Effector CD4-positive, alpha-beta T cell (primary cell): ENCODE measurements around the gene ITGB4.

ENCODE experiments used
- DNase-seq: peaks from one replicate; pipeline ENCODE4 v3.0.0-alpha.2; 2020

Gene ITGB4

DNA sequence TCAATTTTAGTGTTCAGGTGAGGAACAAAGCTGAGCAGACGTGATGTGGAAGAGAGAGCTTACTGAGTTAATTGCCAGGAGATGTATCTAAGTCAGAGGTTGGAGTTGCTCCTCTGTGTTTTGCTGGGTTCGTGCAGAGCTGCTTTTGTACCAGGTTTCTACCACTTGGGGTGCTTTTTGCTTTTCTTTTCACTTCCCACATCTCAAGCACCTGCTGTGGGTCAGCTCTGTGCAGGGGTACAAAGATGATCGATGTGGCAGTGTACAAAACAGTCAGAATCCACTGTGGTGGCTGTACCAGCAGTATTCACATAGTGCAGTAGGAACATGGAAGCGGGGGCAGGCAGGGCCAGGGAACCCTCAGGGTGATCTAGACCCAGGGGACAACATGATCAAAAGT, 78.1 kb downstream of the ITGB4 start:
- DNase-seq = no peak

DNA sequence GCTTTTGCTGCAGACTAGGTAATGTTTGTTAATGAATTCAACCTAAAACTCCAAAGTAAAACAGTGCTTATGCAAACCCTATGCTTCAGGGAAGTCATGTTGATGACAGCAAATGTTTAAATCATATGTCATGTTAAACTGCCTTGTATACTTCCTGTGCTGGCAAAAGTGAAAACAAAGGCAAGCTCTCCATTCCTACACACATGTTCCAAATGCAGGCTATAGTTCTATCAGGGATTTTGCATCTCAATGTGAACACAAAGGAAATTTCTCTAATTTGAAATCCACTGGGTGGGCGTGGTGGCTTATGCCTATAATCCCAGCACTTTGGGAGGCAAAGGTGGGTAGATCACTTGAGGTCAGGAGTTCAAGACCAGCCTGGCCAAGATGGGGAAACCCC, 82.6 kb downstream of the ITGB4 start:
- no peak for DNase-seq

DNA sequence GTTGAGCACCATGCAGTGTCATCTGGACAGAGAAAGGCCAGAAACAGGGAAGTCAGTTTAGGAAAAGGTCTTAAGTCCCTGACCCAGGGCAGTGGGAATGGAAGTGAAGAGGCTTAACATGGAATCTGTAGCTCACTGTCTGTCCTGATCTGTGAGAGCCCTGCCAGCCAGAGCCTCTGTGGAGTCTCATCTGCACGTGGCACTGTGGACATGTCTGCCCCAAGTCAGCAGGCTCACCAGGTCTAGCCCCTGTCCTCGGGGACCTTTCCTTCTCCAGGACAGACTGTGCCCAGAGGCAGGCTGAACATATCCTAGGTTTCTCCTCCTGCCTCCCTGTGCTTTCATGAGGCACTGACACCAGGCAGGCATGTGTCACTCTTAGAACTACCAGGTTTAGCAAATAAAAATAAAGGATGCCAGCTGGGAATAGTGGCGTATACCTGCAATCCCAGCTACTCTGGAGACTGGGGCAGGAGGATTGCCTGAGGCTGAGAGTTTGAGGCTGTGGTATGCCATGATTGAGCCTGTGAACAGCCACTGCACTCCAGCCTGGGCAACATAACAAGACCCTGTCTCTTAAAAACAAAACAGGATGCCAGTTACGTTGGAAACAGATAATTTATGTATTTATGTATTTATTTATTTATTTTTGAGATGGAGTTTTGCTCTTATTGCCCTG, 85.7 kb downstream of the ITGB4 start:
- no peak for DNase-seq
